Measurements from ENCODE around the gene MGLL.
"Not testable (repeated sequence)": the region's sequence is repeated elsewhere in the genome, so short reads cannot be mapped to it uniquely, and the experiment has no call there.

DNA sequence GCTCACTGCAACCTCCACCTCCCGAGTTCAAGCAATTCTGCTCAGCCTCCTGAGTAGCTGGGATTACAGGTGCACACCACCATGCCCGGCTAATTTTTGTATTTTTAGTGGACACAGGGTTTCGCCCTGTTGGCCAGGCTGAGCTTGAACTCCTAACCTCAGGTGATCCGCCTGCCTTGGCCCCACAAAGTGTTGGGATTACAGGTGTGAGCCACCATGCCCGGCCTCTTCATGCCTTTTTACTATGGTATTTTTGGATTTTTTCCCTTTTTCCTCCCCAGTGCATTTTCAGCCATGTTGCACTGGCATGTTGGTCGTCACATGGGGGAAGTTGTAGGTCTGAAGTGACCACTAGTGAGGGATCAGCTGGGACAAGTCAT is 140.2 kb downstream of the MGLL start:
- not testable (repeated sequence) for TF ChIP-seq CREM (IDR thresholded peaks at IDR 0.05; ENCODE audit: low read depth); ZNF507 (tag; conservative IDR thresholded peaks at IDR 0.05); SAP30 (IDR thresholded peaks at IDR 0.05; ENCODE audit: borderline replicate concordance, insufficient read depth, low read depth, low read length, poor library complexity, severe bottlenecking); SMARCB1 (IDR thresholded peaks at IDR 0.05; ENCODE audit: insufficient read length, low read depth); NONO (IDR thresholded peaks at IDR 0.05; ENCODE audit: low read depth in 2 of 2, low read length in 1 of 2); SREBF2 (CRISPR knock-in tag; IDR thresholded peaks at IDR 0.05); POLR2AphosphoS5 (IDR thresholded peaks at IDR 0.05; ENCODE audit: control insufficient read depth, insufficient read depth, low read depth, low read length)
- TF ChIP-seq, protein P1, sequence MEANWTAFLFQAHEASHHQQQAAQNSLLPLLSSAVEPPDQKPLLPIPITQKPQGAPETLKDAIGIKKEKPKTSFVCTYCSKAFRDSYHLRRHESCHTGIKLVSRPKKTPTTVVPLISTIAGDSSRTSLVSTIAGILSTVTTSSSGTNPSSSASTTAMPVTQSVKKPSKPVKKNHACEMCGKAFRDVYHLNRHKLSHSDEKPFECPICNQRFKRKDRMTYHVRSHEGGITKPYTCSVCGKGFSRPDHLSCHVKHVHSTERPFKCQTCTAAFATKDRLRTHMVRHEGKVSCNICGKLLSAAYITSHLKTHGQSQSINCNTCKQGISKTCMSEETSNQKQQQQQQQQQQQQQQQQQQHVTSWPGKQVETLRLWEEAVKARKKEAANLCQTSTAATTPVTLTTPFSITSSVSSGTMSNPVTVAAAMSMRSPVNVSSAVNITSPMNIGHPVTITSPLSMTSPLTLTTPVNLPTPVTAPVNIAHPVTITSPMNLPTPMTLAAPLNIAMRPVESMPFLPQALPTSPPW (CRISPR knock-in tag; IDR thresholded peaks at IDR 0.05): not testable (repeated sequence)
